Smooth muscle cell of trachea (primary cell): ENCODE results near the gene NCBP2L. TPM values are rescaled to one million over a fixed set of nuclear protein-coding genes. Genes with fewer than 3 reads are reported as not detected.

Source experiments
- total RNA-seq: library from RNA; depleted of rRNA; stranded (reverse); fragments of >200 nt; gene quantifications from 2 replicates; pipeline ENCODE4 v1.2.1, GENCODE V29; 2014

The NCBP2L gene
- not detected in 2 replicates for total RNA-seq

DNA sequence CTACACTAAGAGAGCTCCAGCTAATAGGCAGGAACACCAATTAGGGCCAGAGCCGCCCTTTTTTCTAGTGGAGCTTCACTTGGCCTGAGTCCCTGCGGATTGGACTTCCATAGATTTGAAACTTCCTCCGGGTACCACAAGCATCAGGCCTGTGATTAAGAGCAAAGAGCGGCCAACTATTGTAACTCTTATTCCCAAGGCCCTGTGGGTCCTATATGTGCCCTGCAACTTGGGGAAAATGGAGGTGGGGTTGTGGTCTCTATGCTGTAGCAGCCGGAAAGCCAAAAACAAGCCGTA is at the start of gene NCBP2L:
Gene NCBP2L, plus strand, starts transcription at position 198 of the 297 bp plus-strand sequence. CDS start 16,488 bp downstream, outside the sequence.

DNA sequence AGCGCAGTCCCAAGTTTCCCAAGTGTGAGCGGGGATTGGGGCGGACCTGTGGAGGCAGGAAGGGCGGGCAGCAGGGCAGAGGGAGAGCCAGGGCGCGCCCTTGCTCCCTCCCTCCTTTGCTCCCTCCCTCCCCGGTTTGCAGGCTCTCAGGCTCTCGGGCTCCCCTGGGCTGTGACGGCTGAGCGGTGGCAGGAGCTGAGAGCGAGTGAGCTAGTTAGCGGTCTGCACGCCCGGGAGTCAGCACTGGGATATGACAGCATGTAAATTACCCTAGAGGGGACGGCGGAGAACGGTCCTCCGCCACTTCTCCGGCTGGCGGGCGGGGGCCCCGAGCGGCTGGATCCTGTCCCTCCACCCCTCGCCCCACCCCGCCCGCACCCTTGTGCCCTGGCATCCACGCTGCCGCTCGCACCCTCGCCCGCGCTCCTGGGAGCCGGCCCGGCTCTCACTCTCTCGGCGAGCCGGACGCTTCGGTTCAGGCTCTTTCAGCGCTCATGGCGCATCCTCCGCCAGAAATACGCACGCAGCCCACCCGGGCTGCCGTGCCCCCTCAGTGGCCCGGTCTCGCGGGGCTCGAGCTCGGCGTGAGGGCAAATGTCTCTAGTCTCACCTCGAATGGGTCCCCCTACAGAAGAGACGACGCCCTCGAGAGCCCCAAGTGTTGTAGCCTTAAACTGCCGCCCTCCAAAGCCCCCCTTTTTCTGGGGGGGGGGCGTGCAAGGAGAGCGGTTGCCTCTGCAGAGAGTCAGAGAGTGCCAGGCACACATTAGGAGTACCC is 1.6 kb upstream of the NCBP2L start, which contains the start of gene TSC22D3:
Gene TSC22D3, minus strand, starts transcription at position 54 of the 778 bp plus-strand sequence. CDS start 368 bp downstream, outside the sequence.

DNA sequence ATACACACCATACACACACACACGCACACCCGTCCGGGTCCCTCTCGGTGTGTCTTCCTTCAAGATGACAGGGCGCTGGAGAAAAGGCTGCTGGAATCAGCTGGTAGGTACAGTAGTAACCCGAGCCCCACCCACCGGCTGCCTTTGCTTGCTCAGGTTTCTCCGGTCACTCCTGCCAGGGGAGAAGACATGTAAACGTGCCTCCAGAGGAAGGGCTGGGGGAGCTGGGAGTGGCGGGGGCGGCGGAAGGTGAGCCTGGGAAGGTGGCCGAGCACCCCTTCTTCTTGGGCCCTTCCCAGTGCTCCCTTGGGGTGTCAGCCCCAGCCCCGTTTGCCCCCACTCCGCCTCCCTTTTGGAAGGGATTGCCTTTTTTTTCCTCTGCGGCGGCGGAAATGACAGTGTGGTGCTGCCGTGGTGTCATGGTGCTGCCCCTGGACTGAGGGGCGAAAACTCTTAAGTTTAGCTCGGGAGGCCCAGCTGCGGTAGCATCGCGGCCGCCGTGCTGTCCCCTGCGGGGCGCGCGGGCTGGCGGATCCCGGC is 48.2 kb downstream of the NCBP2L start, which contains the start of gene MID2:
Gene MID2, plus strand, starts transcription at position 169 of the 540 bp plus-strand sequence. CDS start 561 bp downstream, outside the sequence.

Other genes with a start within 250 kb of the NCBP2L start
- 33.6 and 49.7 TPM in 2 replicates for gene PRPS1, start 149.2 kb upstream of the NCBP2L start, total RNA-seq
- gene TSC22D3, start 1.9 kb upstream of the NCBP2L start, total RNA-seq: 19.5 and 26.1 TPM in 2 replicates
- 4.3 and 4.8 TPM in 2 replicates for gene MID2, start 48.1 kb downstream of the NCBP2L start, total RNA-seq
- gene TEX13B, start 204.6 kb downstream of the NCBP2L start, total RNA-seq: not detected in 2 replicates